HG03469 (cell line): ENCODE data around the gene SMS.
"Not testable (repeated sequence)": the region's sequence is repeated elsewhere in the genome, so short reads cannot be mapped to it uniquely, and the experiment has no call there.

Experiments
- ATAC-seq: cut with Tn5 transposase; IDR thresholded peaks from one replicate; pipeline ENCODE4 v1.9.1; 2021; ENCODE audit warnings: mild to moderate bottlenecking, moderate library complexity, moderate number of reproducible peaks; ENCODE audit not compliant: unreplicated experiment

SMS gene

GRCh38 chrX:21949689-21950088 lies 9.2 kb downstream of the SMS start:
- ATAC-seq, result no peak

DNA sequence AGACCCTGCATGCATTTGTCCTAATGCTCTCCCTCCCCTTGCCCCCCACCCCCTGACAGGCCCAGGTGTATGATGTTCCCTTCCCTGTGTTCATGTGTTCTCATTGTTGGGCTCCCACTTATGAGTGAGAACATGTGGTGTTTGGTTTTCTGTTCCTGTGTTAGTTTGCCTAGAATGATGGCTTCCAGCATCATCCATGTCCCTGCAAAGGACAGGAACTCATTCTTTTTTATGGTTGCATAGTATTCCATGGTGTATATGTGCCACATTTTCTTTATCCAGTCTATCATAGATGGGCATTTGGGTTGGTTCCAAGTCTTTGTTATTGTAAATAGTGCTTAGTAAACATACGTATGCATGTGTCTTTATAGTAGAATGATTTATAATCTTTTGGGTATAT lies 10.0 kb downstream of the SMS start:
- not testable (repeated sequence) for ATAC-seq

- no peak for ATAC-seq
These were observed 12.1 kb downstream of the SMS start for GRCh38 chrX:21952624-21953023.

- ATAC-seq, result not testable (repeated sequence)
These were observed 12.8 kb downstream of the SMS start for GRCh38 chrX:21953195-21953830.

DNA sequence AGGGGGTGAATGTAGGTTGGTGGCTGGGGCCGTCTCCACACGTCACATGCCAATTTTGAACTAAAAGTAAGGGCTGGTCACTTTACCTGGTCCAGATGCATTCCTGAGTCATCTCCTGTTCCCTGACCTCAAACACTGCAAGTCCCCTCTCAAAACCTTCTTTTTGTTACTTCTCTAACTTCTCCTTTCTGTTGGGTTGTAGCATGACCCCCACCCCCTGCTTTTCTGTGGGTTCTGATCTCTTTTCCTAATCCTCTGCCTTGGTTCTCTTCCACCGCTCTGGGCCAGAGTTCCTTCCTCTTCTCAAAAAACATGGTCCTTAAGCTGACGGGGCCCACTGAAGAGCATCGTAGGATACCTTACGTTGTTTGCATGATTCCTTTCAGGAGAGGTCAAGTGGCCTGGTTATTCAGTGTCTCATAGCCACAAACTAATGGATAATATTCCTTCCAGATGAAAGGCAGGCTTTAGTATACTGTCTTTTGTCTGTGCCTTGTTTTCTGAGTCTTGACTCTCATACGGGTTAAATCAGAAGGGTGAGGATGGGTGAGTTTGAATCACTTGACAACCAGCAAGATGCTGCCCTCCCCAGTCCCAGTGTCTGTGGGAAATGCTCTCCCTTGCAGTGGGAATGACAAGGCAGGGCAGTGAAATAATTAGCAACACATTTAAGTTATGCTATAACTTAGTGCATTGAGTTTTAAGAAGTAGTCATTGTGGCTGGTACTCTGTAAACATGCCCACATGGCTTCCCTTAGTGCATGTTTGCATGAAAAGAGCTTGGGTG lies 15.1 kb downstream of the SMS start:
- ATAC-seq, result no peak

- no peak for ATAC-seq
These were observed 16.3 kb downstream of the SMS start for GRCh38 chrX:21956783-21957182.

GRCh38 chrX:21958187-21958586 lies 17.7 kb downstream of the SMS start:
- ATAC-seq, result no peak

GRCh38 chrX:21958916-21959315 lies 18.4 kb downstream of the SMS start:
- no peak for ATAC-seq

DNA sequence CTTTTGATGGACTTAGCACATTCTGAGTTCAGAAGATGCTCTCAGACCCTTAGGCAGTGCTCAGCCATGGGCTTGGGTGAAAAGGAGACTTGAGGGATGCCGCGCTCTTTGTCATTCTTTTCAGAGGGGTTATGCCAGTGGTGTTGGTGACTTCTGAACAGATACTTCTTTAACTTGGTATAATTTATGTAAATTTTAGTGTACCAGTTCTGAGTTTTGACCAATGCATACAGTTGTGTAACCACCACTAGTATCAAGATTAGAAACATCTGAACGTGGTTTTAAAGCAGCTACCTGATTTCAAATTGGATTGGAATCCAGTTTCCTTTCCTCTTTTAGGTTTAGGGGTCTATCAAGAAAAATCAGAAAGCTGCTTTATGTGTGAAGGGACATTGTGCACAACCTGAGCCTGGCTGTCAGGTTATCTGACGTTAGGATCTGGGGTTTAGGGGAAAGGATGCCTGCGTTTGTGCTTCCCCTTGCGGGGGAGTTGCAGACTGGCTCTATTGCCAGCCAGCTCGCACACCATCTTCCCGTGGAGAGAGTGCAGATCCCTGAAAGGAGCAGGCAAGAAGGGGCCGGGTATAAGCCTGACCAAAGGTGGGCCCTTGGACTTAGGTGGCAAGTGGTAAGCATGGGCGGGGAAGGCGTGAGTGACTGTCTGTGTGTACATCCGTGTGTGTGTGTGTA lies 19.0 kb downstream of the SMS start:
- no peak for ATAC-seq

- no peak for ATAC-seq
These were observed 20.3 kb downstream of the SMS start for GRCh38 chrX:21960569-21961541.

- no peak for ATAC-seq
These were observed 21.9 kb downstream of the SMS start for GRCh38 chrX:21962361-21962760.

DNA sequence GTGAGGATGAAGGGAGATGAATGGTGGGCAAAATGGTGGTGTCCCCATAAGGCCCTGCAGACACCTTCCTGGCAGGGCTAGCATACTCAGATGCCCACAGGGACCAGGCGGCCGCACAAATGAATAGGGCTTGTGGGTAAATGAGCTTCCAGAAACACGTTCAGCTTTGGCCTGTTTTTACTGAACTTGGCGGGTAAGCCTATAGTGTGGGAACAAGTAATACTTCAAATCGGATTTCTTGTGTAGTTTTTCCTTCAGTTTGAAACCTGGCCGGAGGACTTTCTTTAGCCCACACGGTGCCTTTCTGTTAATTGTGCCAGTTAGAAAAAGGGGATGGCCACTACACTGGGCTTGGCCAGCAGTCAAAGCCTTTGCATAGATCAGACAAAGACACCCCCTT lies 22.8 kb downstream of the SMS start:
- ATAC-seq, result no peak

DNA sequence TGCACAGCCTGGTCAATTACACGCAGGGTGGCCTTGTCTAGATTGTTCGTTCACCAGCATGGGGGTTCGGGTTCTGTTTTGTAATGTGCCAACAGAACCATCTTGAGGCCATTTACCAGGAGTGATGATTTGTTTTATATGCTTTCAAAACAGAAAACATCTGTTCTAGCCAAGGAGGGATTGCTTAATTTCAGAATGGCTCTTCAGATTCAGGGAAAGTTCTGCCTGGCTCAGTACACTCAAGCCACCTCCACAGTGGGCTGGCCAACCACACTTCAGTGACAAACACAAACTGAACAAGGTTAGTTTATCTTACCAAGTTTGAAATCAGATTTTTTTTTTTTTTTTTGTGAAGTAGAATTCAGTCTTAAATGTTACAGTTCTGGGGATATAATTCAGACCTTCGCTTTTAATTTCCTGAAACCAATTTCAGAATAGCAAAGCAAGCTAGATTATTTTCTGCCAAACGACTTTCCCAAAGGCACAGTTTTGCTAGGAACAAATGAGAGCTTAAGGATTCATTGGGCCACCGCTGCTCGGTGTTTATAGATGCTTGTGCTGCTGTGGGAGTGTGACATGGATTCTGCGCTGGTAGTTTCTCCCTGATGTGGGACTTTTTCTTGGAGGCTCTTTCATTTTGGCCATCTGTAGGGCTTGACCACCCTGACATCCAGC lies 23.4 kb downstream of the SMS start:
- no peak for ATAC-seq

DNA sequence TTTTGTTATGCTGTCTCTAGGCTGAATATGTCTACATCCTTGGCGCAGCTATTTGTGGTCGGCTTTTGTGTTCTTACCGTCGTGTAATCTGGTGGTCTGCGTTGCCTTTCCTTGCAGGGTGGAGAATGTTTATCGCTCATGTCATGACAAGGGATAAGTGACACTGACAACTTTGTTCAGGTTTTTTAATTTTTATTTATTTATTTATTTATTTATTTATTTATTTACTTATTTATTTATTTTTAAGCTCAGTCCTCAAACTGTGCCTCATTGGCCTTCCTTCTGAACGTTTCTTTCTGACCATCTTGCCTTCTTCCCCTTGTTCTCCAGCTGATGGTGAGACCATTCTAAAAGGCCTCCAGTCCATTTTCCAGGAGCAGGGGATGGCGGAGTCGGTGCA lies 26.4 kb downstream of the SMS start:
- no peak for ATAC-seq

- no peak for ATAC-seq
These were observed 27.8 kb downstream of the SMS start for GRCh38 chrX:21968333-21968732.

DNA sequence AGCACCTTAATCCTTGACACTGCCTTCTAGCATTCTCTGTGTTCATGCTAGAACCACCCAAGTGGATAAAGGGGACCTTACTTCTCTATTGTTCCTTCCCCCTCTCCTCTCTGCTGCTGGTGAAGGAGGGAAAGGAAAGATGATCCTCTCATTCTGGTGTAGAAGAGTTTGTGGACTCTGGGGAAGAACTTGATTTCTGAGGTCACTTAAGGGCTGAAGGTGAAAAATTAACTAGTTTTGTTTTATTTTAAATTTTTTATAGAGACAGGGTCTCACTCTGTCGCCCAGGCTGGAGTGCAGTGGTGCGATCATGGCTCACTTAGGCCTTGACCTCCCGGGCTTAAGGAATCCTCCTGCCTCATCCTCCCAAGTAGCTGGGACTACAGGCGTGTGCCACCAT lies 29.8 kb downstream of the SMS start:
- ATAC-seq, result no peak

DNA sequence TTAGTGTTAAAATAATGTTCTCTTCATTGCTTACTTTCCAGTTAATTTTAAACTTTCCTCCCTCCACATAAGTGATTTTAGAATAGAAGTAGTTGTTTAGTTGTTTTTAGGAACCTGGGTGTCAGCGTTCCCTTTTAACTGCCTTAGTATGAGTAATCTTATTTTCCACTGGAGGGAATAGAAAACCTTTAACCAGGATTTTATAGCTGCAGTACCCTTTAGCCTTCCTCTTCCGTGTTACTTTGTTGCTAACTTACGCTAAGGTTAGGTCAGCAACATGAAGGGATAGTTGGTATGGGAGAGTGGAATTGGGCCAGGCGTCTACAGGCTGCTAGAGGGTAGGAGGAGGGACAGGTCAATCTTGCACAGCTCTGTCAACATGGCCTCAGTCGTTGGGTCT lies 31.5 kb downstream of the SMS start:
- no peak for ATAC-seq

- ATAC-seq, result no peak
These were observed 32.2 kb downstream of the SMS start for GRCh38 chrX:21972721-21973120.

DNA sequence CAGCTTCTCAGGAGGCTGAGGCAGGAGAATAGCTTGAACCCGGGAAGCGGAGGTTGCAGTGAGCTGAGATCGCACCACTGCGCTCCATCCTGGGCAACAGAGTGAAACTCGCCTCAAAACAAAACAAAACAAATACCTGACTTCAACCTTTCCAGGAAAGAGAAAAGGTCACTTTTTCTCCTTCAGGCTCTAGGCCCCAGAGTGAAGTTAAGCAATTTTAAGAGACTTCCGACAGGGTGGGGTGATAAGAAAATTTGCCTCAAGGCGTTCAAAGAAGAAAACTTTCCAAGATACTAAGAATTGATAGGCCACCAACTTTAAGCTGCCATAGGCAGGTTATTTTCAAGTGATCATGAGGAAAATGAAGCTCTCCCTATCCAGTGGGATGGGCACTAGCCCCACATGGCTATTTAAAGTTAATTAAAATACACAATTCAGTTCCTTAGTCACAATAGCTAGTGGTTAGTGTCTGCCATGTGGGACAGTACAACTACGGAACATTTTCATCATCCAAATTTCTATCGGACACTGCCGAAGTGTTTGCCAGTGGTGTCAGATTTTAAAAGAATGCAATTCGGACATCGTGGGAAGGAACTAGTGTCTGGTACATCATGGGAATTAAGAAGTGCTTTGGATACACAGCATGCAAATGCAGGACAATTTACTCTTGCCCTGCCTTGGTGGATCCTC lies 33.0 kb downstream of the SMS start:
- no peak for ATAC-seq

DNA sequence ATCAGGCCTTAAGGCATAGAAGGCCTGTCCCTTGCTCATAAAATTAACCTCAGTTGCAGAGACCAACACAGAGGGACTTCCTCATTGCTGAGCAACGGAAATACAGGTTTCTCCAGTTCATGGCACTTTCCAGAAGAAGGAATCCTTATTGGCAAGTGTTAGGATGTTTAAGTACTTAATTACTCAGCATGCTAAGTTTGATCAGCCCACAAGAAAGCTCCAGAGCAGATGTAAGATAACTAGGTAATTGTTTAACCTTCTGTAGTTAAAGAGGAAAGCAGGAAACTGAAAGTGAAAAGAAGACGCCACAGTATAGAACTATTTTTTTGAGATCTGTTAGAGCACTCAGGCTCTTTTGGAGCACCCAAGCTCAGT lies 33.5 kb downstream of the SMS start:
- ATAC-seq, result peak; percentile 54
